ENCODE measurements around the gene LPAR1.

GRCh38 chr9:111000202-111000601 is 38.1 kb downstream of the LPAR1 start:
- TF ChIP-seq IFI16 (CRISPR knock-in tag; IDR thresholded peaks at IDR 0.05) (no peak), YY1 (IDR thresholded peaks at IDR 0.05; ENCODE audit: borderline replicate concordance in 1 of 3, control insufficient read depth in 1 of 3, extremely low read depth in 1 of 3, insufficient read depth in 3 of 3, insufficient read length in 1 of 3, insufficient replicate concordance in 2 of 3, low read depth in 1 of 3, low read length in 2 of 3) (no peak), ZNF24 (IDR thresholded peaks at IDR 0.05) (no peak), ATF1 (CRISPR knock-in tag; IDR thresholded peaks at IDR 0.05) (no peak), ATF1 (tag; IDR thresholded peaks at IDR 0.05) (no peak)

All from K562 (cell line).